ENCODE measurements around the gene TM9SF4.

TM9SF4 gene

DNA sequence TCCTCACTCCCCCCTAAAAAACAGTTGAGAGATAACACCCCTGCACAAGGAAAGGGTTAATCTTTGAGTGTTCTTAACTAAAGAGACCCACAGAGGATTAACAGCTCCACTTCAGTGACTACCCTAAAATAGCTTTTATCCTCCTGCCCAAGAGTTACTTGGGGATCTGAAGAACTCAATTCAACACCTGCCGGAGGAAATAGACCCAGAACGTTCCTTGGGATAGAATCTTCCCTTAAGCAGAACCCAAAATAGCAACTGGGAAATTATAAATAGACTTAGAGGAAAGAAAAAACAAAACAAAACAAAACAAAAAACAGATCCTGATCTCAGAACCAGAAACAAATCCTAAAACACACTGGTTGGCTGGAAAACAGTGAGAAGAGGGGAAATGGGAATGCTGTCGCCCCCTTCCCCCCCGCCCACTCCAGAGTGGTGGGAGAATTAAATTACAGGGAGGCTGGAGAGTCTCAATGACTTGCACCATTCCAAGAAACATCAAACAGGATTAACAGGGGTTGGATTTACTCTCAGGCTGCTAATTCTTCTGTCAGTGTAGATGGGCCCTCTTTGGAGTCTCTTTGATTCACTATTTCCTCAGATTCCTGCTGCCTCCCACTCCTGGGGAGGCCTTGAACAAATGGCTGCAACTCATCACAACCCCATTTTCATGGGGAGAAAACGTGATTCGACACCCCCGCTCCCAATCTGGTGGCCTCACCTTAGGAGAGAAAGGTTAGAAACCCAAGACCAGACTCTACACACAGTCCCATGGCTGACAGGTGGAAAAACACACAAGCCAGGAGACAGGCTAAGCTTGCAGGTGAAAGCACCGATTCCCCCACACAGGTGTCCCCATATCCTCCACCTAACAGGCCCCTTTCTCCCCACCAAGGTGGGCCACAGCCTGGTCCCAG is 96.6 kb downstream of the TM9SF4 start:
- no peak for DNase-seq (ENCODE audit: low spot score)

DNA sequence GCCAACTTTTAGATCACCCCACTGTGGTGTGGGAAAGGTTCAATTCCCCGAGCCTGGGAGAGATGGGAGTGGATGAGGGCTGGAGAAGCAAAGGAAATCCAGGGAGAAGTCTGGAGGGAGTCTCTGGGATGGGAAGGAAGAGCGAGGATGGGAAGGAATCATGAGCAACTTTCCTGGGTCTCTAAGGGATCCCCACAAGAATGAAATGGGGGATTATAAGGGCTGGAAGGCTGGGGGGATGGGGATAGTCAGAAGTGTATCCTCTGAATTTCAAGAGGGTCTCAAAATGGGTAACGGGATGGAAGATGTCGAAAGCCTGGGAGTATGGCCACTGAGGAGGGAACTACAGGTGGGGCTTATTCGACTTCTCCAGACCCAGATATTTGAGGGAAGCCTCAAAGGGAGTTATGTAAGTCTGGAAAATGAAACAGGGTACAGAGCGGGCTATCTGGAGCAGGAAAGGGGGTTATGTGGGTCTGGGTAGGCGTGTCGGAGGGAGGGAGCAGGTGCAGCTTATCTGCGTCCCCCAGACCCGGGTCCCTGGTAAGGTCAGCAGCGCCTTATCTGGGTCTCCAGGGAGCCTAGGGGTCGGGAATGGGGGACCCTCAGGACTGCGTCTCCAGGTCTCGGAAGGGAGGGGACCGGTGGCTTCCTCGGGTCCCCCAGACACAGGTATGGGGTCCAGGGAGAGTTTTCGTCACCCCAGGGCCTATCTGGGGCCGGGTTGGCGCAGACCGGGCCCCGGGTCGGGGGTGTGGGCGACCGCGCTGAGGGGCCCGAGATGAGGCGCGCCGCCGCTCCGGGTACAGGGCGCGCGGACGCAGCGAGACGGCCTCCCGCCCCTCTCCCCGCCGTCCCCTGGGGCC is 97.5 kb downstream of the TM9SF4 start:
- DNase-seq (ENCODE audit: low spot score): no peak

DNA sequence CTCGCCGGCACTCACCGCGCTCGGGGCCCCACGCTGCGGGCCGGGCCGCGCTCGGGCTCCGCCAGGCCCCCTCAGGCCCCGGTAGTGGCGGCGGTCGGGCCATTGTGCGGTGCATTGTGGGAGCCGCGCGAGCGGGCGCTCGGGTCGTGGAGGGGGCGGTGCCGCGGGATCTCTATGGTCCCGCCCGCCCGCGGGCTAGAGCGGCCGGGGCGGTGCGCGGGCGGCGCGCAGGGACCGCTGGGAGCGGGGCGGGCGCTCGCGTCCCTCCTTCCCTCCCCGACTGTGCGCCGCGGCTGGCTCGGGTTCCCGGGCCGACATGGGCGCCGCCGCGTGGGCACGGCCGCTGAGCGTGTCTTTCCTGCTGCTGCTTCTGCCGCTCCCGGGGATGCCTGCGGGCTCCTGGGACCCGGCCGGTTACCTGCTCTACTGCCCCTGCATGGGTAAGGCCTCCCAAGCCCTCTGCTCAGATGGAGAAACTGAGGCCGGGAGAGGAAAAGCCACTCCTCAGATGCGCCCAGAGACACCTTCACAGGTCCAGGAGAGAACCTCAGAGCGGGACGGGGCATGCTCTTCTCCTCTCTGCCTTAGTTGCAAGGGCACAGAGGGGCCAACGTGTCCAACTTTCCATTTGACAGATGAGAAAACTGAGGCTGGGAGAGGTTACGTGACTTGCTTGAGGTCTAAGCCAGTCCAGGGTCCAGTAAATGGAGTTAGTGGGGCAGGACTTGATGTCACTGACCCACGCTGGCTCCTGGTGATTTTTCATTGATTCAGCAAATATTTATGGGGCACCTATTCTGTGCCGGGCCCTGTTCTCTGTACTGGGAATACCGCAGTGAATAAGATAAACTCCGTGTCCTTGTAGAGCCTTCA is 98.3 kb downstream of the TM9SF4 start, which contains the start of the genes PLAGL2 and POFUT1:
PLAGL2 (minus strand) TSS at position 118 of the 873 bp plus-strand sequence. CDS start 5,565 bp downstream, outside the sequence.
POFUT1 (plus strand) TSS at position 255 of the 873 bp plus-strand sequence; CDS start at position 317, 62 bp downstream.
- DNase-seq (ENCODE audit: low spot score): peak; percentile 91

DNA sequence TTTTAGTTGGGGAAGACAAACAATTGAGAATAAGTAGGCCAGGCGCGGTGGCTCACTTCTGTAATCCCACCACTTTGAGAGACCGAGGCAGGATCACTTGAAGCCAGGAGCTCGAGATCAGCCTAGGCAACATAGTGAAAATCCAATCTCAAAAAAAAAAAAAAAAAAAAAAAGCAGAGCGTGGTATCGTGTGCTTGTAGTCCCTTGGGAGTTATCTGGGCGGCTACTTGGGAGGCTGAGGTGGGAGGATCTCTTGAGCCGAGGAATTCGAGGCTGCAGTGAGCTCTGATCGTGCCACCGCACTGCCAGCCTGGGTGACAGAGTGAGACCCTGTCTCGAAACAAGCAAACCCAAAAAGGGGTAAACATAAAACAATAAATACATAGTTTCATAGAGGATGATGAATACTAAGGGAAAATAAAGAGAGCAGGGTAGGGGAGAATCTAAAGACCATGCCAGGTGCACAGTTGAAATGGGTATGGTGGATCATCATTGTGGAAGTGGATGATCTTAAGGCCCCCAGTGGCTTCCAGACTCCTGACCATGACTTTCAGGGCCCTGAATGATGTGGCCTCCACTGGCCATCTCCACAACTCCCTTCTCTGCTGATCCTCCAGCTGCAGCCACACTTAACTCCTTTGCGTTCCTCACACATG is 99.1 kb downstream of the TM9SF4 start:
- DNase-seq (ENCODE audit: low spot score): no peak

DNA sequence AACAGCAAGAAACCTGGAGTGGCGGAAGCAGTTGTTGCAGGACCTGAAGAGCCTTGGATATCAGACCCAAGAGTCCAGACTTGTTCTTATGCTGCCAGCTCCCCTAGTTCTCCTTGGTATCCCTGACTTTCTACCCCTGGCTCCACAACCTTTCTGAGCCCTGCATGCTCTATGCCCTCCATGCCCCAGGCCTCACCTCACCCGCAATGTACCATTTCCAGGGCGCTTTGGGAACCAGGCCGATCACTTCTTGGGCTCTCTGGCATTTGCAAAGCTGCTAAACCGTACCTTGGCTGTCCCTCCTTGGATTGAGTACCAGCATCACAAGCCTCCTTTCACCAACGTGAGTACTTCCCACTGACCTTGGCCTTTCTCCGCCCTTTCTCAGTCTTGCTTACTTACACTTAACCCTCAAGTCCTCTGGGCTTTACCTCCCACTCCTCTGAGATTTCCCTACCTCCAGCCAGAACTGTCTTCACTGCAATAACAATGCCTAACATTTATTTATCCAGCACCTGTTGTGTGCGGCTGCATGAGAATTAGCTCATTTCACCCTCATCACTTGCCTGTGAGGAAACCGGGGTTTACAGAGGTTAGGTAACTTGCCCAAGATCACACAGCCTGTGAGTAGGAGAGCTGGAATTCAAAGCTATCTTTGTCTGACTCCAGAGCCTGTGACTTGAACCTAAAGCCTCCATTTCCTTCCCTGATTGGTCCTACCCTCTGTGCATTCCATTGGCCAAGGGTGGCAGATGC is 100.5 kb downstream of the TM9SF4 start:
- no peak for DNase-seq (ENCODE audit: low spot score)

DNA sequence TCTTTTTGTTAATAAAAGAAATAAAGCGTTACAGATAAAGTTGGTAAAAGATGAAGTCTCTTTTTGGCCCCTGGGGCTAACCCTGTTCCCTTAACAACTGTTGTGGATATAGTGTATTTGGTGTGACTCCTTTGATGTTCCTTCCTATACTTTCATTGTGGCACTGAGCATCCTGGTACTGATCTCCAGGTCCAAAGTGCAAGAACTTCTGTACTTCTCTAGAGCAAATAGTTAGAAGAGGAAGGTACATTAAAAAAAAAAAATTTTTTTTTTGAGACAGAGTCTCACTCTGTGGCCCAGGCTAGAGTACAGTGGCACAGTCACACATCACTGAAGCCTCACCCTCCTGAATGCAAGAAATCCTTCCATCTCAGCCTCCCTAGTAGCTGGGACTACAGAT is 104.4 kb downstream of the TM9SF4 start:
- no peak for DNase-seq (ENCODE audit: low spot score)

DNA sequence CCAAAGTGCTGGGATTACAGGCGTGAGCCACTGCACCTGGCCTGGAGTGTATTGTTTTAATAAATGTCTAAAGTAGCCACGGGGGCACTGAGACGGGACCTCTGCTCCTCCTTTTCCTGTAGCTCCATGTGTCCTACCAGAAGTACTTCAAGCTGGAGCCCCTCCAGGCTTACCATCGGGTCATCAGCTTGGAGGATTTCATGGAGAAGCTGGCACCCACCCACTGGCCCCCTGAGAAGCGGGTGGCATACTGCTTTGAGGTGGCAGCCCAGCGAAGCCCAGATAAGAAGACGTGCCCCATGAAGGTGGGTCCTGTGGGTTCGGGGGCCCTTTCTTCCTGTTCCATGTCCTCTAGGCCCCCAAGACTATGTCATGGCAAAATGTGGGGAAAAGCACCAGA is 105.6 kb downstream of the TM9SF4 start:
- DNase-seq (ENCODE audit: low spot score): no peak

DNA sequence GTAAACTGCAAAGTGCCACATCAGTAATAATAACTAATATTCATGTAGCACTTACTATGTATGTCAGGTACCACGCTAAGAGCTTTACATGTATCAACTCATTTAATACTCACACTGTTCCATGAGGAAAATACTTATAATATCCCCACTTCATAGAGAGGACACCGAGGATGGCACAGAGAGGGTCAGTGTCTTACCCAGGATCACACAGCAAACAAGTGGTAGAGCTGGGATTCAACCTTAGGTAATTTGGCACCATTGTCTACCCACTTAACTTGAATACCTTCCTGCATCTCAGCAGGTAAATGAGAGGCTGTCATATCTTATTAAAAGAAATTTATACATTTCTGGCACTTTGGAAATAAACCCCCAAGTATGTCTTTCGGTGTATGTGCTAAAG is 106.2 kb downstream of the TM9SF4 start:
- no peak for DNase-seq (ENCODE audit: low spot score)

DNA sequence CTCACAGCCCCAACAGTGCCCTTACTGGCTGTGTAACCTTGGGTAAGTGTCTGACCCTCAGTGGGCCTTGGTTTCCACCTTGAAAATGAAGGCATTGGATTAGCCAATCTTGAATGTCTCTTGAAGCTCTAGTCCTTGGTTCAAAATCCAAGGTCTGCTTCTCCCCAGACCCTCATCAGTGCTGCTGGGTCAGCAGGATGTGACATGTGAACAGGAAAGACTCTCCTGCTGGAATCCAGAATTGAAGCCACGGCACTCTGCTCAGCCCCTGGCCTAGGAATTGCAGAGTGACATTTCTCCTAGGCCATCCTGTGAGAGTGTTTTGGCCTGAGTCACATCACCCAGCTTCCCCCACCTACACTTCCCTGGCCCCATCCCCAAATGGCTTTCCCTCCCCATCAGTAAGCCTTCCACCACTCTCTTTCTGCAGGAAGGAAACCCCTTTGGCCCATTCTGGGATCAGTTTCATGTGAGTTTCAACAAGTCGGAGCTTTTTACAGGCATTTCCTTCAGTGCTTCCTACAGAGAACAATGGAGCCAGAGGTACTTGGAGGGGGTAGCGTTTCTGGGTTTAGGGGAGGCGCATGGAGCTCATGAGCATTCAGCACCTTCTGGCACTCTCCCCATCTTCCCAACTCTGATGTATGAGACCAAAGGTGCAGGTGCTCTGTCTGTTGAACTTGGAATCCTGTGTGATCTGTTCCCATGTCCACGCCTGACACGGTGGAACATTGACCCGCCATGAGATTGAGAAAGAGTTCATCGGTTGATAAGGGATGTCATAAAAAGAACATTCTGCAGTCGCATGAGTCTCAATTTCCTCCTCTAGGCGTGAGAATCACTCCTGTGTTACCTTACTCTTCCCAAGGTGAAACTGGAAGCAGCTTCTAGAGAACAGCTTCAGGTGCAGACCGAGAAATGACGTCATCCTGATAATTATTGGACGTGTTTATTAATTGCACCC is 106.9 kb downstream of the TM9SF4 start:
- DNase-seq (ENCODE audit: low spot score): no peak
